NCI-H1436 treated with DMSO at 0.1 percent for 48 hours (cell line): ENCODE measurements around the gene CERS3.

Experiments used
- DNase-seq: peaks from one replicate; lab custom pipeline; 2025; lab: John Stamatoyannopoulos, UW

Gene CERS3

DNA sequence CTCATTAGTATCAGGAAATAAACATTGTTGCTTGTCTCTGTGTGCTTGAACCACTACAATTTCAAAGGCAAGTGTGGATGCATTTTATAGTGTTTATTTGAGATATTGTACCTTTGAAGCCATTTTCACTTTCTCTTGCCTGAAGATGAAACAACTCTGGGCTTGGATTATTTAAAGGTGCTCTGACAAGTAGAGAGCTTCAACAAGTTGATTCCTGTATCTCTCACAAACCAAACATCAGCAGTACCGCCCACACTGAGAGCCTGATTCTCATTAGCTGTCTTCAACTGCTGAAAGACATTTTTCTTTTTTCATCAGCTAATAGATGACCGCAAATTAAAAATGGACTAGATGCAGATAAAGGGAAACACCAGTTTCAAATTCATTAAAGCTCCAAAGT is 806 bp upstream of the CERS3 start:
- DNase-seq, result no peak

GRCh38 chr15:100526027-100526481 is 2.7 kb downstream of the CERS3 start:
- no peak for DNase-seq

- no peak for DNase-seq
Observed at GRCh38 chr15:100525436-100525835, 3.3 kb downstream of the CERS3 start.

- no peak for DNase-seq
Observed at GRCh38 chr15:100524326-100524725, 4.4 kb downstream of the CERS3 start.

GRCh38 chr15:100521907-100522306 is 6.8 kb downstream of the CERS3 start:
- DNase-seq, result no peak

DNA sequence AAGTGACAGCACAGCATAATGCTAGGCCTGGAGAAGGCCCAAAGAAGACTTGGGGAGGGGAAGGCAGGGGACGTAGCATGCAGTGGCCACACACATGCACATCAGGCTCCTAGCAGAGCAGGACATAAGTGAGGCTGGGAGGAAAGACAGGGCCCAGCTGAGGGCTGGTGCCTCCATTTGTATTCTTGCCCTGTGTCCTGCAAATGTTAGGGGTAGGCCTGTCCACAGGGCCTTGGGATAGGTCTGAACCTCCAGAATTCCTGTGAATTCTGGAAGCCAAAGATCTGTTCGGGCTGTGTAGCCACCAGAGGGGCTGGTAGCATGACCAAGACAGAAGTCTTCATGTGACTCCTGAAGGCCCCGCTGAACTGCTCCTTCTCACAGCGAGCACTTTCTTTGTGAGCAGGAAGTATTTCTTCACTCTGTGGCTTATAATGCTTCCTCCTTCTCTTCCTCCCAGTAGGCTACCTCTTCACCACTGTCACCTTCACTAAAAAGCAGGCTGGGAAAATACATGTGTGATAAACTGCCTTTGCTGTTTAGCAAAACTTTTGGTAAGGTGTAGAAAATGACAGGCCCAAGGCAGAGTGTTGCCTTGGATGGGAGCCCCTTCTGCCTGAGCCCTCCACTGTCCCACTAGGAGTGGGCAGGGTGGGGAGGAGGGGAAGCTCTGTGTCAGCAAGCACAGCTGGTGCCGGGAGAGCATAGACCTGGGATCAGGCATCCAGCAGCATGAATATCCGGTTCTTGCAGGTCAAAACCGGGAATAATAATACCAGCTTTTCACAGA is 8.4 kb downstream of the CERS3 start:
- no peak for DNase-seq

- no peak for DNase-seq
Observed at GRCh38 chr15:100517846-100518245, 10.9 kb downstream of the CERS3 start.

- no peak for DNase-seq
Observed at GRCh38 chr15:100516643-100517512, 11.9 kb downstream of the CERS3 start.

- DNase-seq, result no peak
Observed at GRCh38 chr15:100515758-100516157, 13.0 kb downstream of the CERS3 start.

GRCh38 chr15:100508641-100509300 is 20.0 kb downstream of the CERS3 start:
- DNase-seq, result no peak

DNA sequence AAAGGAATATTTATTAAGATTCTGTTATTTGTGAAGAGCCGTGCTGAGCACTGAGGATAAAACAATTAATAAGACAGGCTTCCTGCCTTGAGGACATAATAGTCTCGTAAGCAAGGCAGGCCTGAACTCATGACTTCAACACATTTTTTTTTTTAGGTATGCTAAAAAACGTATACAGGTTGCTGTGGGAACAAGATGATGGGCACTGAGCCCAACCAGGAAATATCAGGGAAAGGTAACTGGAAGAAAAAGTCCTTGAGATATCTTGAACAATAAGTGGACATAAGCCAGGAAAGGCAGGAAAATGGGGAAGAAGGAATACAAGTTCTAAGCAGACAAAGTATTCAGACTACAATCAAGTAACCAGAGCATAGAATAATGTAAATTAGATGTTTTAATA is 26.1 kb downstream of the CERS3 start:
- DNase-seq, result no peak

GRCh38 chr15:100501117-100501516 is 27.6 kb downstream of the CERS3 start:
- DNase-seq, result no peak

GRCh38 chr15:100500226-100500990 is 28.3 kb downstream of the CERS3 start:
- DNase-seq, result no peak

- DNase-seq, result no peak
Observed at GRCh38 chr15:100495861-100496260, 32.9 kb downstream of the CERS3 start.

GRCh38 chr15:100493213-100493612 is 35.5 kb downstream of the CERS3 start:
- no peak for DNase-seq

DNA sequence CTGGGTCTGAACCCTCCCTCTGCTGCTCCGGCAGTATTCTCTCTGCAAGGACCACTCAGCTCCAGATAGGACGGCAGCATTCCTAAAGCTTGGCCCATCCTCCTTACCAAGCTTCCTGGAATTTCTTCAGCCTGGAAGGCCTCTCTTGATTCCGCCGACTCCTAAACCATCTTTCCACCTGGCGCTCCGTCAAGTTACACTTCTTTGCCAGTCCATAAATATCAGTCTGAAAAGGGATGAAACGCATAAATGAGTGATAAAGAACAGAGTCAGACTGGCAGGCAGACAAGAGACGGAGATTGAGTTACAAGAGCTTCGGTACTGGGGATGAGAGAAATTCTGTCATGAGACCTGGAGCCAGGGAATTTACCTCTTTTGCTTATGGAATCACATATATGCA is 44.3 kb downstream of the CERS3 start:
- DNase-seq, result no peak

DNA sequence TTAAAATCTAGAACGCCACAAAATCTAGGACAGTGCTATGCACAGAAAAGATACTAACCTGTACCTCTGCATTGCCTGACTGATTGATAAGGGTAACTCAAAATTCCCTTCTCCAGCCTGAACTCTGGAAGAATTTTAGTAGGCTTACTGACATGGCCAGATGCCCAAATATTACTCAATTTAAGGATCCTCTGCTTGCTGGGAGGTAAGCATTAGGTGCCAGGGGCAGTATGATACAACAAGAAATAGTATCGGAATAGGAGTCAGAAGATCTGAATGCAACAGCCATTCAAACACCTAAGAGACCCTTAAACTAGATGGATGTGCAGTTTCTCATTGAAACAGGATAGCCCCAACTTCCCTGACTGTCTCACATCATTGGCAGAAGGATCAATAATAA is 45.4 kb downstream of the CERS3 start:
- no peak for DNase-seq

- DNase-seq, result no peak
Observed at GRCh38 chr15:100476805-100477204, 51.9 kb downstream of the CERS3 start.

- no peak for DNase-seq
Observed at GRCh38 chr15:100472736-100473135, 56.0 kb downstream of the CERS3 start.

- DNase-seq, result no peak
Observed at GRCh38 chr15:100471933-100472332, 56.8 kb downstream of the CERS3 start.

DNA sequence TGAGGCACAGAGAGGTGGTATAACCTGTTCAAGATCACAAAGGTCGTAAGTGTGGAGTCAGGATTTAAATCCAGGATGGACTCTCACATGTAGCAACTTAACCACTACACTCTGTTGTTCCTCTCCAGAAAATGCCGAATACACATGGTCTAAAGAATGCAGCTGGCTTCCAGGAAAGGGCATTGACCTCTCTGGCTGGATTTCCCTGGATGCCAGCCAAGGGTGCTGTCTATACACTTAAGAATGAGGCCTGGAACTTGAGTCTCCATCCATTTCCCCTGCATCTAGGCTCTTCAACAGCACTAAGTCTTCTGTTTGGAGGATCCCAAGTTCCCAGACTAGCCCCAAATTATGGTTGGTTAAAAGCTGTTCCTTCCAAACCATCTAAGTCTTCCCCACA is 60.5 kb downstream of the CERS3 start:
- no peak for DNase-seq

GRCh38 chr15:100466073-100466472 is 62.7 kb downstream of the CERS3 start:
- no peak for DNase-seq
